Measurements from ENCODE around the gene DNASE2.

DNA sequence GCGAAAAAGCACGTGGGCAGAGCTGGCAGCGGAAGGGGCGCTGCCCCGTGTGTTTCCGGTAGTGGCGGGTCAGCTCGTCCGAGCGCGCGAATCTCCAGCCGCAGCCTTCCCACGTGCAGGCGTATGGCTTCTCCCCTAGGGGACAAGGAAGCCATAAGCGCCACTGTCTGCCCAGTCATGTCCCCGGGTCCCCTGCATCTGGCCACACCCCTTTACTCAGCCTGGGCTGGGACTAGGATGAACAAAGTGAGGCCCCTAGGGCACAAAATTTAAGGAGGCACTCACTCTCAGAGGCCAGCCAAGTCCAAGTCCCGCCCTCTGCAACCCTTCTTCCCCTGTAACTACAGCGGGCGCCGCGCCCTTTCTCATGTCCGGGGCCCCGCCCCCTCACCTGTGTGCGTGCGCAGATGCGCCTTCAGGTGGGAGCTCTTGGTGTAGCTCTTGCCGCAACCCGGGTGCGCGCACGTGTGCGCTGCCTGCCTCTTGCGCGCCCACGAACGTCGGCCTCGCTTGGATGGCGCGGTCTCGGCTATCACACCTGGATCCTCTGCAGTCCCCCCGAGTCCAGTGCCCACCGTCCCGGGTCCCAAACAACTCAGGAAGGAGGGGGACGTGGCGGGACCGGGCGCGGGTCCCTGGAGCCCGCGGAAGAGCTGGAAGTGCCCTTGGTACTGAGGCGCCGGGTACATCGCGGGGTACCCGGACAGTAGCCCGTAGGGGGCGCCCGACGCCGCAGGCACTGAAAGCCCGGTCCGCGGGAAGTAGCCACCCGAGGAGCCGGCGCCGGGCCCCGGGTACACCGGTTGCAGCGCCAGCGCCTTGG is 3.9 kb upstream of the DNASE2 start:
- TF ChIP-seq, protein P1, sequence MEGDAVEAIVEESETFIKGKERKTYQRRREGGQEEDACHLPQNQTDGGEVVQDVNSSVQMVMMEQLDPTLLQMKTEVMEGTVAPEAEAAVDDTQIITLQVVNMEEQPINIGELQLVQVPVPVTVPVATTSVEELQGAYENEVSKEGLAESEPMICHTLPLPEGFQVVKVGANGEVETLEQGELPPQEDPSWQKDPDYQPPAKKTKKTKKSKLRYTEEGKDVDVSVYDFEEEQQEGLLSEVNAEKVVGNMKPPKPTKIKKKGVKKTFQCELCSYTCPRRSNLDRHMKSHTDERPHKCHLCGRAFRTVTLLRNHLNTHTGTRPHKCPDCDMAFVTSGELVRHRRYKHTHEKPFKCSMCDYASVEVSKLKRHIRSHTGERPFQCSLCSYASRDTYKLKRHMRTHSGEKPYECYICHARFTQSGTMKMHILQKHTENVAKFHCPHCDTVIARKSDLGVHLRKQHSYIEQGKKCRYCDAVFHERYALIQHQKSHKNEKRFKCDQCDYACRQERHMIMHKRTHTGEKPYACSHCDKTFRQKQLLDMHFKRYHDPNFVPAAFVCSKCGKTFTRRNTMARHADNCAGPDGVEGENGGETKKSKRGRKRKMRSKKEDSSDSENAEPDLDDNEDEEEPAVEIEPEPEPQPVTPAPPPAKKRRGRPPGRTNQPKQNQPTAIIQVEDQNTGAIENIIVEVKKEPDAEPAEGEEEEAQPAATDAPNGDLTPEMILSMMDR (IDR thresholded peaks at IDR 0.05): peak; percentile 51 to 70 (median 64)
- peak; percentile 22 to 61 (median 56) for TF ChIP-seq POLR2A (IDR thresholded peaks at IDR 0.05)

All from body of pancreas (tissue), 4 donors.